ENCODE results near the gene SMIM17. TPM values are rescaled to one million over a fixed set of nuclear protein-coding genes. Genes with fewer than 3 reads are reported as not detected.

Gene SMIM17
- total and polyA plus RNA-seq, 2 of the 4 experiments (the other 2 are of a cell fraction) = not detected

DNA sequence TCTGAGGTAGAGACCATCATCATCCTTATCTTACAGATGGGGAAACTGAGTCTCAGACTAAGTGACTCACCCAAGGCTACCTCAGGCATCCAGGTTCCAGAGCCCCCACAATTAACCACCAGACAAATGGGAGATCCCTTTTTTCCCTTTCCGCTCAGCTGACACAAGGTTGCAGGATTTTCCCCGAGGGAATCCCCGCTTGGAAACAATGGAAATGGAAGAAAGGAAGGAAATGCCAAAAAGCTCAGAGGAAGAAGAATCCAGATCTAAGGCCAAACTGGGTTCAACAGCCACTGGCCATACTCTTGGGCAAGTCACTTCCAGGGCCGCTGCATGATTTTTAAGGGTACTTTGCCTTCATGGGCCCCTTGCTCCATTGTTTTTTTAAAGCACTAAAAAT is 46.3 kb upstream of the SMIM17 start:
- Histone ChIP-seq H3K36me3 (ENCODE audit: control insufficient read depth, insufficient read depth, low read length) (peaks cover 25% of the 10 kb centered on the region), H2AK5ac (ENCODE audit: low read depth, low read length) (no peak overlapping the region), H4K8ac (ENCODE audit: low read depth in 2 of 2, low read length in 2 of 2) (no peak overlapping the region), H2AK9ac (replicated peaks; ENCODE audit: low read depth, low read length, poor library complexity) (no peak overlapping the region), H4K20me1 (ENCODE audit: insufficient read depth, low read length) (0 out of 2 replicates have a peak, but pooled peaks cover 6% of the 10 kb centered on the region), H4K91ac (ENCODE audit: insufficient read depth, low read depth, low read length) (no peak overlapping the region), H3K4me2 (ENCODE audit: low read depth, low read length) (no peak overlapping the region), H3K4me3 (ENCODE audit: insufficient read depth, low read depth, low read length) (no peak overlapping the region), H3K27me3 (ENCODE audit: control insufficient read depth, insufficient read depth, low read length) (no peaks in the 10 kb centered on the region), H3K4me1 (ENCODE audit: control insufficient read depth, insufficient read depth, low read length) (peaks cover 2% of the 10 kb centered on the region; the same call in 1 of the 2 replicates), H3K14ac (replicated peaks; ENCODE audit: low read depth, low read length) (no peak overlapping the region), H2BK120ac (ENCODE audit: low read depth, low read length) (no peak overlapping the region), H2BK5ac (ENCODE audit: low read depth, low read length, poor library complexity, severe bottlenecking) (no peak overlapping the region), H3K4ac (ENCODE audit: low read depth, low read length) (no peak overlapping the region), H3K79me1 (ENCODE audit: low read depth in 1 of 2, low read length in 2 of 2) (peaks cover 14 to 30% of the 10 kb centered on the region in 2 experiments), H3K56ac (ENCODE audit: extremely low read depth, insufficient read depth, low read length) (no peak overlapping the region), H3K18ac (ENCODE audit: low read depth, low read length) (no peak overlapping the region), H3K27ac (ENCODE audit: insufficient read depth, low read length) (no peak overlapping the region), H3K9me1 (ENCODE audit: insufficient read depth, low read length) (peaks cover 6% of the 10 kb centered on the region), H3K9ac (ENCODE audit: low read depth, low read length) (no peak overlapping the region), H3K9me3 (ENCODE audit: control insufficient read depth, insufficient read depth, low read length) (peaks cover 20% of the 10 kb centered on the region), H3K23ac (ENCODE audit: low read depth, low read length) (no peak overlapping the region), H2AFZ (replicated peaks; ENCODE audit: low read length, poor library complexity) (no peak overlapping the region), H2BK15ac (ENCODE audit: low read depth, low read length) (no peak overlapping the region), H4K5ac (ENCODE audit: low read depth, low read length) (no peak overlapping the region), H2BK20ac (ENCODE audit: low read depth, low read length) (no peak overlapping the region)
- in situ Hi-C loops (cut with MboI; ENCODE audit: low sequenced_read_pairs) = no loop called here
- ChIA-PET CTCF (no interaction called here), POLR2A (ENCODE audit: unreplicated experiment) (no interaction called here)
- TF ChIP-seq RFX5 (IDR thresholded peaks at IDR 0.05; ENCODE audit: low read depth, low read length) (no peak), SMC3 (IDR thresholded peaks at IDR 0.05; ENCODE audit: low read depth, low read length) (no peak), RAD21 (IDR thresholded peaks at IDR 0.05; ENCODE audit: low read length) (no peak), CHD1 (IDR thresholded peaks at IDR 0.05; ENCODE audit: low read depth, low read length) (no peak), RCOR1 (IDR thresholded peaks at IDR 0.05; ENCODE audit: insufficient replicate concordance, low read length) (no peak), NFE2L2 (IDR thresholded peaks at IDR 0.05; ENCODE audit: low read depth, low read length) (no peak), BHLHE40 (IDR thresholded peaks at IDR 0.05; ENCODE audit: low read depth, low read length) (no peak), MXI1 (IDR thresholded peaks at IDR 0.05; ENCODE audit: borderline replicate concordance, low read depth, low read length) (no peak), CEBPB (IDR thresholded peaks at IDR 0.05; ENCODE audit: low read depth, low read length) (no peak)
- no TSS peak for BruUV-seq (replicated peaks)
- ATAC-seq (ENCODE audit: low read depth) = no peak
- intact Hi-C loops (cut with micrococcal nuclease) = loop anchor here (10.0 kb wide), 1 partner anchor 122 kb away; the partner anchor contains the start of gene ZNF667
- DNase-seq = no peak
- no CpG with 5 or more reads among the region's 4 CpGs for WGBS, 2 experiments (ENCODE audit: extremely low coverage in 2 of 2, insufficient read length in 1 of 2)
- dilution Hi-C loops (cut with HindIII; ENCODE audit: low sequenced_read_pairs, unreplicated experiment) = no loop called here

All from IMR-90 (cell line).